GM21786 (cell line): ENCODE results near the gene TAS2R14.

Source experiments
- ATAC-seq: cut with Tn5 transposase; IDR thresholded peaks from one replicate; pipeline ENCODE4 v1.9.1; 2021; ENCODE audit not compliant: unreplicated experiment

Gene TAS2R14, protein sequence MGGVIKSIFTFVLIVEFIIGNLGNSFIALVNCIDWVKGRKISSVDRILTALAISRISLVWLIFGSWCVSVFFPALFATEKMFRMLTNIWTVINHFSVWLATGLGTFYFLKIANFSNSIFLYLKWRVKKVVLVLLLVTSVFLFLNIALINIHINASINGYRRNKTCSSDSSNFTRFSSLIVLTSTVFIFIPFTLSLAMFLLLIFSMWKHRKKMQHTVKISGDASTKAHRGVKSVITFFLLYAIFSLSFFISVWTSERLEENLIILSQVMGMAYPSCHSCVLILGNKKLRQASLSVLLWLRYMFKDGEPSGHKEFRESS

DNA sequence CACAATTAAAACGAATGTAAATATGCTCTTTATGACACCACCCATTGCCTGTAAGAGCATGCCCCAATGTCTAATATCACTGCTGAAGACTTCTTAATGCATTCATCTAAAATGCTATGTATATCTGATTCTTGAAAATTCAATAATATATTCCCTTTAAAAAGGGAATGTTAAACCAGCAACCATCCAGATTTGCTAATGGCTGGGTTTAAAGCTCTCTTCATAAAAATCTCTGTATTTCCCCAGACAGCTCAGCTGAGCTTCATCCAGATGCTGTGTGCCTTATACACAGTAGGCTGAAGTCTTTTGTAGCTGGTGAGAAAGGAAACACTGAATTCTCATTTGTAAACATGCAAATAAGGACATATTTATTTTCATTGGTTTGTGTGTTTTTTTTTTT, at the start of gene TAS2R14:
Gene TAS2R14, minus strand, starts transcription at position 101 of the 400 bp plus-strand sequence. Its CDS starts 56 bp downstream, at position 45.
- ATAC-seq, result no peak

DNA sequence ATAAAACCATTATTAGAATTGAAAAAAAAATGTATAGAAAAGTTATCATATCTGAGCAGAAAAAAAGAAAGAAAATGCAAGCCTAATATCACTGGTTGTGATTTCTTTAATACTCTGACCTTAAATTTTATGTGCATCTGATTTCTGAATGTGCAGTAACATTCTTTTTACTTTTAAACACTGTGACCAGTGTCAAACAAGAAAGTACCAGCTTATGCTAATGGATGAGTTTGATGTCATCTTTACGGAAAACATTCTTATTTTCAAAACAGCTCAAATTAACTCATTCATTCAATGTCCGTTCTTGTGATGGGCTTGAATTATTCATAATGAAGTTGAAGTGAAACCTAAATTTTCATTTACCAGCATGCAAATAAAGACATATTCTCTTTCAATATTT, 47.7 kb upstream of the TAS2R14 start, which contains the start of gene TAS2R50:
Gene TAS2R50, minus strand, starts transcription at position 101 of the 400 bp plus-strand sequence. Its CDS starts 52 bp downstream, at position 49.
- ATAC-seq, result no peak

DNA sequence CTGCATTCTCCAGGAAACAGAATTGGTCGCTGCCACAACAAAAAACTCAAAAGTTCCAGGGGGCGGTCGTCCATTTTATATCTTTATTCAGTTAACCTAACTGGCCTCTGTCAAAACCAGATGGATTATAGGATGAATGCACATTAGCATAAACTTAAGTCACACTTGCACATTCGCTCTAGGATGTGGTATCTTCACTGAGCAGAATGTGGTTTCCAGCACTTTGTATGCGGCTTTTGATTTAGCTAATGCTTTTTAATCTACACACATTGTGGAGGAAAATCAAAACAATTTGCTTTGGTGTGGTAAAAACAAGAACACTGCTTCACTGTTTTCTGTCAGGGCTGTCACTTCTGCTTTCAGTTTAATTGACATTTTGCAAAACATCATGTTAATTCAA, 43.2 kb upstream of the TAS2R14 start:
- ATAC-seq, result no peak

DNA sequence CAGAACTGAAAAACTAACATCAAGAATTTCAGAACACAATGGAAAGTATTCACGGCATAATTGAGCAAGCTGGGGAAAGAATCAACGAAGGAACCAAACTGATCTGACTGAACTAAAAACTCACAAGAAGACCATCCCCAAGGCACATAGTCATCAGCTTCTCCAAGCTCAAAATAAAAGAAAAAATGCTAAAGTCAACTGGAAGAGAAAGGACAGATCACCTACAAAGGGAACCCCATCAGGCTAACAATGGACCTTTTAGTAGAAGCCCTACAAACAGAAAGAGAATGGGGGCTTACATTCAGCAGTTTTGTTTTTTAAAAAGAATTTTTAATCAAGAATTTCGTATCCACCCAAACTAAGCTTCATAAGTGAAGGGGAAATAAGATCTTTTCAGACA, 35.9 kb upstream of the TAS2R14 start:
- ATAC-seq, result no peak

DNA sequence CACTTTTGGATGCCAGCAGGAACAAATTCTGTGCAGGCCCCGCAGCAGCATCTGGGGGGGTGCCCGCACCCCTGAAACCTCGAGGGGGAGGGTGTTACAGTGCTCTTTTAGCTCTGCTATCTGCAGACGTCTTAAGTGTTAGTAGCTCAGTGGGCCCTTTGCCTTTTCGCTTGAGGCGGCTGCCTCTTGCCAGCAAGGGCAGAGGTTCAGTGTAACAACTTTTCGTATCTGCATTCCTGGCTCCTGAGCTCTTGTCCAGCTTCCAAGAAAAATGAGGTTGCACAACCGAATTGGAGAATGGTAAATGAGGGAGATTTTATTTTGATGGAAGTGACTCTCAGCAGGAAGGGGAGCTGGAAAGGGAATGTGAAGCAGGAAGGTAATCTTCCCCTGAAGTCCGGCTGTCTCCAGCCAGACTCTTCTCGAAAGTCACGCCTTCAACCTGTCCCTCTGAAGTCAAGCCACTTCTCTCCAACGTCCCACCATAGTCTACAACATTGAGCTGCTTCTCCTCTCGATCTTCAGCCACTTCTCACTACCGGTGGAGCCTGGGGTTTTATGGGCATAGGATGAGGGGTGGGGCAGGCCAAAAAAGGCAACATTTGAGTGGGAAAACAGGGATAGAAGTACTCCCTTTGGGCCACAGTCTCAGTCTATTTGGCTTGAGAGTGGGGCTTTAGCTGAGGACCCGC, 29.8 kb upstream of the TAS2R14 start:
- ATAC-seq, result no peak

DNA sequence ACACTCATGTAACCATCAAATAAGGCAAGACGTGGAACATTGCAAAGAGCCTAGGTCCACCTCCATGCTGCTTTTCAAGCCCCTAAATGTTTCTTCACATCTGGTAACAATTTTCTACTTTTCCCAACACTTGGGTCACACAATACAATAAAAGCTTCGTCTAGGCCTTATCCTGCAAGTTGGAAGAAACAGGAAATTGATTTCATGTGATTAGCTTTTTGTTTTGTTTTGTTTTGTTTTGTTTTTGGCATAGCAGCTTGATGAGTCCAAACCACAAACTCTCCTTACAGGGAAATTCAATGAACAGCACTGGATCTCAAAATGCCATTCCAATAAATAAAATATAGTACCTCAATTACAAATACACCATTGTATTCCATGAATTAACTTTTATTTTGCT, 28.3 kb upstream of the TAS2R14 start:
- no peak for ATAC-seq

DNA sequence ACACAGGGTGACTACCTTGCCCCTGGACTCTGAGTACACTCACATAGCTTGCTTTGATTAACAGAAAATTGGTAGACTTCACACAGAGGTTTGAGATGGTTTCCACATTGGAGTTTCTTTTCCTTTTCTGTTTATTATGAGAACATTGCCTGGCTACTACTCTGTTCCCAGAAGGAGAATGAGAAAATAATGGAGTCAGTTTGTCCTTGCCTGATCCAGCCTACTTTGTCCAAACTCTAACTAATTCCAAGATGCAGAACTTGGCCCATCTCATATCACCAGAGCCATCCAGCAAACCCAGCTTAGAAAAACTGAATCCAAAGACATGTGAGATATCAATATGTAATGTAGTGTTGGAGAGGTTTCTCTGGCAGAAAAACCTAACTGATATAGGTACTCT, 27.3 kb upstream of the TAS2R14 start:
- ATAC-seq, result no peak

DNA sequence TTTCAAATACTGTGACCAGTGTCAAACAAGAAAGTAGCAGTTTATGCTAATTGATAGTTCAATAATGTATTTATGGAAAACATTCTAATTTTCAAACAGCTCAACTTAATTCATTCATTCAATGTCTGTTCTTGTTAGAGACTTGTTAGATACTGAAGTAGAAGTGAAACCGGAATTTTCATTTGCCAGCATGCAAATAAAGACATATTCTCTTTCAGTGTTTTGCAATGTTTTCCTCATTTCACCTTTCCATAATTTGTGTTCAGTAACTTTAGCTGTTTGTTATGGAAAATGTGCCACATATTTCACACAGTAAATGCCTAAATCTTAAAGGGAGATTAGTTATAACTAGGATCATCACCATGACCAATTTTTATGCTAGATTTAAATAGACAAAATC, 26.4 kb upstream of the TAS2R14 start:
- ATAC-seq, result no peak

DNA sequence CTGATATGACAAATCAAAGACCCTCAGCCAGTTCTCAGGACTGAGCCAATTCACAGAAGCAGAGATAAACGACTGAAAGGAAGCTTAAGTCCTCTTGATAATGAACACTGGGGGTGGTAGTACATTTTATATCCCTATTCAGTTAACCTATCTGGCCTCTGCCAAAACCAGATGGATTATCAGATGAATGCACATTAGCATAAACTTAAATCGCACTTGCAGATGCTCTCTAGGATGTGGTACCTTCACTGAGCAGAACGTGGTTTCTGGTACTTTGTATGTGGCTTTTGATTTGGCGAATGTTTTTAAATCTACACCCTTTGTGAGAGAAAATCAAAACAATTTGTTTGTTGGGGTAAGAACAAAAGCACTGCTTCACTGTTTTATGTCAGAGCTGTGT, 21.1 kb upstream of the TAS2R14 start:
- ATAC-seq, result no peak

DNA sequence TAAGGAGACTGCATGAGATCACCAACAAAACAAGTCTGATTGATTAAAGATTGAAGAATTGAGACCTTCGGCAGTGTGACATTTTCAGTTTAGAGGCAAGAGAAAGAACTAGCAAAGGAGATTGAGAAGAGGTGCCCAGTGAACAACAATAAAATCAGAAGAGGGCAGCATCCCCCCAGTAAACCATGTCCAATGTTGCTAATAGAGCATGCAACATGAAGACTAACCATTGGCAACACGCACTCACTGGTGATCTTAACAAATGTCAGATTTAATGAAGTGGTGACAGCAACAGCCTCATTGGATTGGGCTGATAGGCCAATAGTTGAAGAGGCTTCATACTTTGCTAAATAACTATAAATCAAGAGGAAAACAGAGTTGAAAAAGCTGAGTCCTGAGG, 20.7 kb upstream of the TAS2R14 start:
- ATAC-seq, result no peak

DNA sequence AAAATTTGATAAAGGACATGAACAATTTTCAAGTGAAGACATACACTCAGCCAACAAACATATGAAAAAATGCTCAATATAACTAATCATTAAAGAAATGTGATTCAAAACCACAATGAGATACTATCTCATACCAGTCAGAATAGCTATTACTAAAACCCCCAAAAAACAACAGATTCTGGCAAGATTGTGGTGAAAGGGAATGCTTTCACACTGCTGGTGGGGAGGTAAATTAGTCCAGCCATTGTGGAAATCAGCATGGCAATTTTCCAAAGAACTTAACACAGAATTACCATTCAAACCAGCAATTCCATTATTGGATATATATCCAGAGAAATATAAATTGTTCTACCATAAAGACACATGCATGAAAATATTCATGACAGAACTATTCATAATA, 18.7 kb upstream of the TAS2R14 start:
- no peak for ATAC-seq

DNA sequence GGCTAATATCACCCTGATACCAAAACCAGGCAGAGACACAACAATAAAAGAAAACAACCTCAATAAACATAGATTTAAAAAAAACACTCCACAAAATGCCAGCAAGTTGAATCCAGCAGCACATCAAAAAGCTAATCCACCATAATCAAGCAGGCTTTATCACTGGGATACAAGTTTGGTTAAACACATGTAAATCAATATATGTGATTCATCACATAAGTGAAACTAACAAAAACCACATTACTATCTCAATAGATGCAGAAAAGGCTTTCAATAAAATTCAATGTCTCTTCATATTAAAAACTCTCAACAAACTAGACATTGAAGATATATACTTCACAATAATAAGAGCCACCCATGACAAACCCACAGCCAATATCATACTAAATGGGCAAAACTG, 17.0 kb upstream of the TAS2R14 start:
- no peak for ATAC-seq

DNA sequence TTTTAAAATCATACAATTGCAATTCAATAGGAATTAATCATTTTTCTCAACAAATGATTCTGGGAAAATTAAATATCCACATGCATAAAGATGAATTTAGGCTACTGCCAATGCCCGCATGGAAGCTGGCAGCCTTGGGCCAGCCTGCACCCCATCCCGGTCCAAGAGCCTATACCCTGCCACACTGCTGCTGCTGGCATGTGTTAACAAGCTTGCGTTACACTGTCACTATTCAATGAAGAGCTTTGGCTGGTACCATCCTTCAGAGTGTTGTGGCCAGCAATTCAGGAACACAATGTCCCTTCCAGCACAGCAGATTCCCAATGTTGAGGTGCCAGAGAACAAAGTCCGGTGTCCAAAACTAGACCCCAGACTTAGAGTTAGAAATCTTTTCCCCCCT, 13.6 kb upstream of the TAS2R14 start:
- no peak for ATAC-seq

DNA sequence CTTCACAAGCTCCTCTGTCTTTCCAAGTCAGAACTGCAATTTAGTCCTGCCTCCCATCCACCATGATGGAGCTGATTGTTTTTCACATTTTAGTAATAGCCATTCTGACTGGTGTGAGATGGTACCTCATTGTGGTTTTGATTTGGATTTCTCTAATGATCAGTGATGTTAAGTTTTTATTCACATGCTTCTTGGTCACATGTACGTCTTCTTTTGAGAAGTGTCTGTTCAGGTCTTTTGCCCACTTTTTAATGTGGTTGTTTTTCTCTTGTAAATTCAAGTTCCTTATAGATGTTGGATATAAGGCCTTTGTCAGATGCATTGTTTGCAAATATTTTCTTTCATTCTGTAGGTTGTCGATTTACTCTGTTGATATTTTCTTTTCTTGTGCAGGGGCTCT, 4.1 kb upstream of the TAS2R14 start:
- no peak for ATAC-seq

DNA sequence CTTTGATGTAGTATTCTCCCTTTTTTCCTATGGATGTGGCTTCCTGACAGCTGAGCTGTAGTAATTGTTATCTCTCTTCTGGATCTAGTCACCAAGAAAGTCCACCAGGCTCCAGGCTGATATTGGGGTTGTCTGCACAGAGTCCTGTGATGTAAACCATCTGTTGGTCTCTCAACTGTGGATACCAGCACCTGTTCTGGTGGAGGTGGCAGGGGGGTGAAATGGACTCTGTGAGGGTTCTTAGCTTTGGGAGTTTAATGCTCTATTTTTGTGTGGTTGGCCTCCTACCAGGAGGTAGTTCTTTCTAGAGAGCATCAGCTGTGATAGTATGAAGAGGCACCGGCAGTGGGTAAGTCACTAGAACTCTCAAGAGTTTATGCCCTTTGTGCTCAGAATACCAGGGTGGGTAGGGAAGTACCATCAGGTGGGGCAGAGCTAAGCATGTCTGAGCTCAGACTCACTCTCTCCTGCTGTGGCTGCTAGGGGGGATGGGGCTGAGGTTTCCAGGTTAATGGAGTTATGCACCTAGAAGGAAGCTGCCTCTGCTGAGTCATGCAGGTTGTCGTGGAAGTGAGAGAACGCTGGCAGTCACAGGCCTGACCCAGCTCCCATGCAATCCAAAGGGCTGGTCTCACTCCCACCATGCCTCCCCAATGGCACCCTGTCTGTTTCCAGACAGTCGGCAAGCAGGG, 3.0 kb upstream of the TAS2R14 start:
- ATAC-seq, result no peak

DNA sequence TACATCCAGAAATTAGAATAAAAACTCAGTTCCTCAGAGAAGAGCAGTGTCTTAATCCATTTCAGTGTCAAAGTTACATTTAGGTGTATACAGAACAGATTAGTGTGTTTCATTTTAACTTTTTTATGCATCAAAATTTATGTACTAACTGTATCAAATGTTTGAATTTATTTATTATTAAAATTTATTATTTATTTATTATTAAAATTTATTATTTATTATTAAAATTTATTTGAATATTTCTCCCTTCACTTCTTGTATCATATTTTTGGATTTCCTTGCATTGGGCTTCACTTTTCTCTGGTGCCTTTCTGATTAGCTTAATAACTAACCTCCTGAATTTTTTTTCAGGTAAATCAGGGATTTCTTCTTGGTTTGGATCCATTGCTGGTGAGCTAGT, 2.3 kb upstream of the TAS2R14 start:
- ATAC-seq, result no peak

DNA sequence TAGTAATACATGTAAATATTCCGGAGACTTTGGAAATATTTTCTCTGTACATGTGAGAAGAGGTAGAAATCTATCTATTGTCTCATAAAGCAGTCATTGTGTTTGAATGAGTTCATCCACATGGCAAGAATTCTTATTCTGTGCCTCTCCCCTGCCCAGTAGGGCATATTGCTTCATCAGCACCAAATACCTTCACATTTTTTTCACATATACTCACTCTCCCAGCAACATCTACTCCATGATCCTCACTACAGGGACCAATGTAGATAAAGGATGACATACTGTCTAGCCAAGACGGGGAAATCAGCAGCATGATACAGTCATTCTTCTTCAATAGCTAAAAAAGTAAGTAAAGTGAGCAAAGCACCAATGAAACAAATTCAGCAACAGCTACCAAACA, 1.3 kb upstream of the TAS2R14 start:
- ATAC-seq, result no peak

DNA sequence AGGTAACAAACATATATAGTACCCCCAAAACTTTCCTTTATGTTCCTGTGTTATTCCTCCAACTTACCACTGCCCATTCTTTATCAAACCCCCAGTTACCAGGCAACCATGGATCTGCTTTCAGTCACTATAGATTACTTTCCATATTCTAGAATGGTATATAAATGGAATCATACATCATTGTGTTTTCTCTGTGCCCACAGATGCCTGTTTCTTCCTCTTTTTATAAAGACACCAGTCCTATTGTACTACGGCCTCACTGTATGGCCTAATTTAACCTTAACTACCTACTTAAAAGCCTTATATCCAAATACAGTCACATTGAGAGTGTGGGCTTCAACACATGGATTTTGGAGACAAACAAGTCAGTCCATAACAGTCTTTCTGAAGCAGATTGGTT, 2.6 kb downstream of the TAS2R14 start:
- ATAC-seq, result no peak

DNA sequence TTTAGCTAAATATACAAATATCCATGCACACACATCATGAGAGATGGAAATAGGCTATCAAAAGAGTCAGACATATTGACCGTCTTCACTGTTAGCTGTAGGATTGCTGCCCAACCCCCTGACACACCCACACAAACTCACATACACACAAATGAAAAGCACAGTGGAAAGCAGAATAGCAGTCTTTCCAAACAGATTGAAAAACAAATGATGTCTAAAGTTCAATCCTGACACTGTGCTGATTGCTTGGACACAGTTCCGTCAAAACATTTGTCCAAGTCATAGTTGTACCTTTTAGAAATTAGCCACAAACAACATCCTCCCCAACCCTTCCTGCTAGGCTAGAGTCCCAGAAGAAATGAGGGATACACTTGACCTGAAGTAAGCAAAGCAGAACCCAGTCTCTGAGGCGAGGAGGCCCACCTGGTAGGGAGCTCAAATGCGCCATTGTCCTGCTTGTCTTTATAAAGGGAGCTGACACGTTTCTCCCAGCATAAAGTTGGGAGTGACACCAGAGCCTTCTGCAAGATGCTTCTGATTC, 10.2 kb downstream of the TAS2R14 start, which contains the start of gene PRH2:
Gene PRH2, plus strand, starts transcription at position 491 of the 541 bp plus-strand sequence. Its CDS starts 38 bp downstream, at position 529.
- no peak for ATAC-seq

DNA sequence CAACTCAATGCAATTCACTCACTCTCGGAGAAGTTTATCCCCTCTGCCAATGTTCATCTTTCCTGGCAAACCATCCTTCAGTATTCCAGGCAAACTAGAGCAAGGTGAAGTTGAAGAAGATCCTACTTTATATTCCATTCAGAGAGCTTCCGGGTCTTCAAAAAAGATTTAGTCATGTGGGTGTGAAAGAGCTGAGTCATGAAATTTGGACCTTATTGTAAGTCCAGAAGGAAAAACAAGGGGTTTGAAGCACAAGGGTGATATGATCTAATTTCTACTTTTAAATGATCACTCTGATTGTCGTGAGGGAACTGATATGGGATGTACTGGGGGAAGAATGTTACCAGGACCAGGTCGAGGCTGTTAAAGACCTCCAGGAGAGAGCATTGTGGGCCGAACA, 12.8 kb downstream of the TAS2R14 start:
- ATAC-seq, result no peak

DNA sequence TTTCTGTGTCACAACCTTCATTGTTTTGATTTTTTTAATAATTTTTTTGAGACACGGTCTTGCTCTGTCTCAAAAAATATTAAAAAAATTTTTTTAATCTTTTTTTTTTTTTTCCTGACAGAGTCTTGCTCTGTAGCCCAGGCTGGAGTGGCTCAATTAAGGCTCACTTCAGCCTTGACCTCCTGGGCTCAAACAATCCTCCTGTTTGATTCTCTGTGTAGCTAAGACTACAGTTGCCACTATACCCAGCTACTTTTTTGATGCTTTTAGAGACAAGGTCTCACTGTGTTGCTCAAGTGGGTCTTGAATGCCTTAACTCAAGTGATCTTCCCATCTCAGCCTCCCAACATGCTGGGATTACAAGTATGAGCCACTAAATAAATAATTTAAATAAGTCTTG, 19.3 kb downstream of the TAS2R14 start:
- no peak for ATAC-seq

DNA sequence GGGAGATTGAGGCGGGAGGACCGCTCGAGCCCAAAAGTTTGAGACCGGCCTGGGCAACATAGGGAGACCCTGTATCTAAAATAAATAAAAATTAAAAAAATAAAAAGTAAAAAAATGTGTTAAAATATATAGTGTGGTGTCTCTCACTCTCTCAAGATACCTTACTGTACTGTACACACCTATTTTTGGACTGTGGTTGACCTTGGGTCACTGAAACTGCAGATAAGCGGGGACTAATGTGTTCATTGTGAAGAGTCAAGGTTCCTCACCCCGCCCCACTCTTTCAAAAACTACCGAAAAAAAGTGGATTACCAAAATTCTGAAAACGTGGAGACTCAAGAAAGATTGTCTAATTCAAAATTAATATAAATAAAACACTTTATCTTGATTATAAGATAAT, 28.7 kb downstream of the TAS2R14 start:
- ATAC-seq, result no peak
